ENCODE results near the gene AOPEP. TPM values are rescaled to one million over a fixed set of nuclear protein-coding genes. Genes with fewer than 3 reads are reported as not detected.

AOPEP gene
- total and polyA plus RNA-seq, 9 of the 15 experiments (the other 6 are each of a cell fraction or from before 2014, with no cell fraction given), result 4.5 to 19.3 (median 13.5) TPM

GRCh38 chr9:94791435-94791834, 64.9 kb downstream of the AOPEP start:
- Histone ChIP-seq H3K9me3 (replicated peaks; ENCODE audit: control insufficient read depth, insufficient read depth, low read depth, low read length) (no peaks in the 10 kb centered on the region), H3K79me2 (ENCODE audit: control insufficient read depth, insufficient read depth, low read length) (no peaks in the 10 kb centered on the region), H3K4me3 (no peak overlapping the region), H3K4me2 (ENCODE audit: insufficient read depth, low read length) (no peak overlapping the region), H3K36me3 (ENCODE audit: control insufficient read depth, insufficient read depth, low read length) (no peaks in the 10 kb centered on the region; the same call in 2 of the 3 replicates), H3K9ac (ENCODE audit: insufficient read depth in 1 of 2, low read depth in 2 of 2, low read length in 2 of 2) (no peak overlapping the region), H3K9me1 (ENCODE audit: control insufficient read depth, insufficient read depth, low read length) (no peaks in the 10 kb centered on the region), H3K27me3 (ENCODE audit: control insufficient read depth in 2 of 2, insufficient read depth in 2 of 2, low read length in 2 of 2) (no peaks in the 10 kb centered on the region), H2AFZ (ENCODE audit: low read depth, low read length) (no peak overlapping the region), H4K20me1 (replicated peaks; ENCODE audit: control insufficient read depth, insufficient read depth, low read length) (no peaks in the 10 kb centered on the region), H3K4me1 (replicated peaks in 1 of 2; ENCODE audit: control insufficient read depth in 2 of 2, insufficient read depth in 2 of 2, low read length in 2 of 2) (no peaks in the 10 kb centered on the region), H3K27ac (ENCODE audit: extremely low read depth, low read depth, low read length) (no peak overlapping the region)
- WGBS (ENCODE audit: insufficient coverage, low coverage, missing lambda C conversion rate), result 86% methylated on average over 4 of the region's 4 CpGs
- POLR2A ChIA-PET, result interaction anchor here (0.6 kb wide), 1 partner anchor 110 kb away, joined by 5 read pairs; no protein-coding TSS in a partner anchor
- no TSS peak for BruUV-seq (replicated peaks)
- in situ Hi-C loops (cut with MboI) (no loop called here), intact Hi-C loops (cut with micrococcal nuclease) (no loop called here)
- FAIRE-seq, result no peak
- TF ChIP-seq FOXJ3 (CRISPR knock-in tag; IDR thresholded peaks at IDR 0.05), result no peak
- no peak for TF ChIP-seq KLF13 (tag; IDR thresholded peaks at IDR 0.05; ENCODE audit: borderline replicate concordance, low read depth)
- TF ChIP-seq SRF (CRISPR knock-in tag; IDR thresholded peaks at IDR 0.05), result no peak
- no peak for TF ChIP-seq NCOA4 (IDR thresholded peaks at IDR 0.05; ENCODE audit: partially characterized antibody)
- no peak for TF ChIP-seq IRF2 (CRISPR knock-in tag; IDR thresholded peaks at IDR 0.05)
- no peak for TF ChIP-seq THRAP3 (IDR thresholded peaks at IDR 0.05; ENCODE audit: borderline replicate concordance)
- TF ChIP-seq FOXK2 (conservative IDR thresholded peaks at IDR 0.05 in 1 of 2, IDR thresholded peaks at IDR 0.05 in 1 of 2; ENCODE audit: low read depth in 2 of 2), result no peak
- no peak for TF ChIP-seq SMAD2 (IDR thresholded peaks at IDR 0.05; ENCODE audit: low read depth, low read length)
- TF ChIP-seq NCOA6 (IDR thresholded peaks at IDR 0.05), result no peak
- TF ChIP-seq LCOR (CRISPR knock-in tag; IDR thresholded peaks at IDR 0.05), result no peak
- no peak for TF ChIP-seq COPS2 (conservative IDR thresholded peaks at IDR 0.05)
- no peak for TF ChIP-seq NFATC3 (IDR thresholded peaks at IDR 0.05)
- TF ChIP-seq CBX1 (IDR thresholded peaks at IDR 0.05; ENCODE audit: low read depth), result no peak
- no peak for TF ChIP-seq MTA1 (IDR thresholded peaks at IDR 0.05; ENCODE audit: borderline replicate concordance)
- TF ChIP-seq ELK1 (CRISPR knock-in tag; IDR thresholded peaks at IDR 0.05), result no peak
- no peak for TF ChIP-seq USF2 (CRISPR knock-in tag; IDR thresholded peaks at IDR 0.05)
- no peak for TF ChIP-seq SIRT6 (IDR thresholded peaks at IDR 0.05; ENCODE audit: low read depth, low read length)
- no peak for TF ChIP-seq NCOA2 (IDR thresholded peaks at IDR 0.05; ENCODE audit: partially characterized antibody in 2 of 2)
- DNase-seq (ENCODE audit: extremely low read depth in 1 of 4, low spot score in 3 of 4), result no peak
- CTCF ChIA-PET (ENCODE audit: low intra/inter-chr PET ratio), result no interaction called here
- no peak for ATAC-seq

Measured in K562 (cell line).